Caco-2 (cell line): ENCODE data around the gene PKN1. TPM values are rescaled to one million over a fixed set of nuclear protein-coding genes. Genes with fewer than 3 reads are reported as not detected.

Experiments used
- BruUV-seq: library from RNA; stranded (reverse); fragments of 400-500 nt; replicated peaks from 2 replicates; lab custom pipeline; 2021; lab: Mats Ljungman, UMichigan
- CTCF ChIA-PET: fragments of 300-600 bp; sonication (Branson Sonifier 250); formaldehyde crosslinking; loops from one replicate; lab custom pipeline; 2022; ENCODE audit warnings: antibody characterized with exemption; lab: Charles Lee
- POLR2A ChIA-PET: fragments of 300-600 bp; sonication (Branson Sonifier 250); formaldehyde crosslinking; loops from one replicate; lab custom pipeline; 2022; ENCODE audit warnings: antibody characterized with exemption; lab: Charles Lee
- DNase-seq, 2 experiments: peaks; one replicate each; pipeline versions ENCODE4 v3.0.0 to v3.0.0-alpha.2; 2020 to 2022
- H3K27me3 ChIP-seq: replicated peaks from 2 replicates; pipeline ENCODE4 v1.6.0; 2011; ENCODE audit warnings: low read length; ENCODE audit not compliant: control insufficient read depth, insufficient read depth
- H3K36me3 ChIP-seq: 2 replicates; pipeline ENCODE4 v1.5.1; 2011; ENCODE audit warnings: low read length; ENCODE audit not compliant: control insufficient read depth, insufficient read depth
- H3K4me1 ChIP-seq: fragments of 250-450 bp; sonication (Bioruptor Pico); 2 replicates; pipeline ENCODE4 v1.5.1; 2020; ENCODE audit warnings: mild to moderate bottlenecking
- H3K4me3 ChIP-seq: 2 replicates; pipeline ENCODE4 v1.5.1; 2011; ENCODE audit warnings: low read depth, mild to moderate bottlenecking, control low read depth, low read length
- H3K9me3 ChIP-seq: fragments of 250-450 bp; sonication (Bioruptor Pico); 2 replicates; pipeline ENCODE4 v1.5.1; 2020; ENCODE audit warnings: mild to moderate bottlenecking, moderate library complexity
- H3K27ac Mint-ChIP-seq: one replicate; pipeline ENCODE4 v1.8.0; 2022; ENCODE audit warnings: mixed read lengths; ENCODE audit not compliant: unreplicated experiment
- H3K27me3 Mint-ChIP-seq: one replicate; pipeline ENCODE4 v1.8.0; 2022; ENCODE audit warnings: mixed read lengths; ENCODE audit not compliant: insufficient read depth, unreplicated experiment
- H3K36me3 Mint-ChIP-seq: one replicate; pipeline ENCODE4 v1.8.0; 2022; ENCODE audit warnings: mild to moderate bottlenecking, mixed read lengths; ENCODE audit not compliant: insufficient read depth, unreplicated experiment
- H3K4me1 Mint-ChIP-seq: one replicate; pipeline ENCODE4 v1.8.0; 2022; ENCODE audit warnings: low read depth, mixed read lengths; ENCODE audit not compliant: unreplicated experiment
- H3K4me3 Mint-ChIP-seq: one replicate; pipeline ENCODE4 v1.8.0; 2022; ENCODE audit warnings: mild to moderate bottlenecking, moderate library complexity, mixed read lengths; ENCODE audit not compliant: unreplicated experiment
- H3K9me3 Mint-ChIP-seq: one replicate; pipeline ENCODE4 v1.8.0; 2022; ENCODE audit warnings: mixed read lengths; ENCODE audit not compliant: unreplicated experiment
- intact Hi-C: fragments of 100-400 bp; cut with micrococcal nuclease; formaldehyde crosslinking; loops from one replicate; pipeline ENCODE4 v1.10.0; 2022; ENCODE audit not compliant: unreplicated experiment
- total RNA-seq: library from RNA; stranded (reverse); gene quantifications from 2 replicates; pipeline ENCODE4 v1.2.3, GENCODE V29; 2022
- TF ChIP-seq, protein P1 (sequence below), 2 experiments: fragments of 200-600 bp in 1 of 2; IDR thresholded peaks; 1 replicate in 1 of 2; 2 replicates in 1 of 2; pipeline versions ENCODE4 v1.5.1 to v1.8.0; 2011 to 2022; ENCODE audit warnings: antibody characterized with exemption in 1 of 2, control low read depth in 1 of 2, inconsistent platforms in 1 of 2, low read depth in 1 of 2, low read length in 1 of 2, mild to moderate bottlenecking in 1 of 2, moderate library complexity in 1 of 2; ENCODE audit not compliant: insufficient read depth in 1 of 2, severe bottlenecking in 1 of 2, unreplicated experiment in 1 of 2

Gene PKN1
- total RNA-seq, 1 experiment from 2014 or later: 102 TPM

GRCh38 chr19:14416817-14417231, 16.3 kb upstream of the PKN1 start:
- Histone ChIP-seq H3K27me3 (no peaks in the 10 kb centered on the region), H3K9me3 (no peaks in the 10 kb centered on the region), H3K4me1 (0 out of 2 replicates have a peak, but pooled peaks cover 4% of the 10 kb centered on the region), H3K36me3 (peaks cover 1% of the 10 kb centered on the region), H3K4me3 (no peak overlapping the region)
- peaks cover 14% of the 10 kb centered on the region for H3K4me1 Mint-ChIP-seq
- no TSS peak for BruUV-seq
- TF ChIP-seq, protein P1, sequence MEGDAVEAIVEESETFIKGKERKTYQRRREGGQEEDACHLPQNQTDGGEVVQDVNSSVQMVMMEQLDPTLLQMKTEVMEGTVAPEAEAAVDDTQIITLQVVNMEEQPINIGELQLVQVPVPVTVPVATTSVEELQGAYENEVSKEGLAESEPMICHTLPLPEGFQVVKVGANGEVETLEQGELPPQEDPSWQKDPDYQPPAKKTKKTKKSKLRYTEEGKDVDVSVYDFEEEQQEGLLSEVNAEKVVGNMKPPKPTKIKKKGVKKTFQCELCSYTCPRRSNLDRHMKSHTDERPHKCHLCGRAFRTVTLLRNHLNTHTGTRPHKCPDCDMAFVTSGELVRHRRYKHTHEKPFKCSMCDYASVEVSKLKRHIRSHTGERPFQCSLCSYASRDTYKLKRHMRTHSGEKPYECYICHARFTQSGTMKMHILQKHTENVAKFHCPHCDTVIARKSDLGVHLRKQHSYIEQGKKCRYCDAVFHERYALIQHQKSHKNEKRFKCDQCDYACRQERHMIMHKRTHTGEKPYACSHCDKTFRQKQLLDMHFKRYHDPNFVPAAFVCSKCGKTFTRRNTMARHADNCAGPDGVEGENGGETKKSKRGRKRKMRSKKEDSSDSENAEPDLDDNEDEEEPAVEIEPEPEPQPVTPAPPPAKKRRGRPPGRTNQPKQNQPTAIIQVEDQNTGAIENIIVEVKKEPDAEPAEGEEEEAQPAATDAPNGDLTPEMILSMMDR (IDR thresholded peaks at IDR 0.05; ENCODE audit: insufficient read depth in 1 of 2, low read depth in 1 of 2, low read length in 1 of 2, severe bottlenecking in 1 of 2, unreplicated experiment in 1 of 2): no peak
- ChIA-PET CTCF (interaction anchor here (1.0 kb wide), 1 partner anchor 11 kb away, joined by 4 read pairs; no protein-coding TSS in a partner anchor), POLR2A (no interaction called here)
- H3K36me3 Mint-ChIP-seq: peaks cover 51% of the 10 kb centered on the region
- H3K27me3 Mint-ChIP-seq: no peaks in the 10 kb centered on the region
- intact Hi-C loops: no loop called here
- no peak overlapping the region for H3K27ac Mint-ChIP-seq
- no peaks in the 10 kb centered on the region for H3K9me3 Mint-ChIP-seq
- peak overlapping the region; percentile 67 for H3K4me3 Mint-ChIP-seq
- DNase-seq: no peak

- peak in 1 of 2 experiments; percentile 86 for DNase-seq
- POLR2A ChIA-PET: no interaction called here
- no peaks in the 10 kb centered on the region for H3K9me3 ChIP-seq
- H3K4me3 ChIP-seq: peak overlapping the region; percentile 82
- Mint-ChIP-seq H3K9me3 (no peaks in the 10 kb centered on the region), H3K4me1 (peaks cover 14% of the 10 kb centered on the region), H3K27ac (peak overlapping the region; percentile 82), H3K27me3 (no peaks in the 10 kb centered on the region), H3K36me3 (peaks cover 33% of the 10 kb centered on the region), H3K4me3 (peak overlapping the region; percentile 80)
- TF ChIP-seq, protein P1 (IDR thresholded peaks at IDR 0.05; ENCODE audit: insufficient read depth in 1 of 2, low read depth in 1 of 2, low read length in 1 of 2, severe bottlenecking in 1 of 2, unreplicated experiment in 1 of 2): no peak
- H3K36me3 ChIP-seq: no peaks in the 10 kb centered on the region; the same call in 1 of the 2 replicates
- H3K27me3 ChIP-seq: no peaks in the 10 kb centered on the region
- H3K4me1 ChIP-seq: 0 out of 2 replicates have a peak, but pooled peaks cover 4% of the 10 kb centered on the region
- CTCF ChIA-PET: no interaction called here
- BruUV-seq: no TSS peak
- intact Hi-C loops: no loop called here
Observed at GRCh38 chr19:14418856-14419105, 14.3 kb upstream of the PKN1 start.

- intact Hi-C loops: no loop called here
- H3K4me1 Mint-ChIP-seq: peaks cover 14% of the 10 kb centered on the region
- CTCF ChIA-PET: no interaction called here
Observed at GRCh38 chr19:14419106-14419813, 13.8 kb upstream of the PKN1 start, which contains the start of gene DDX39A. DDX39A (minus strand) TSS chr19:14419341; CDS start chr19:14413220, 6,121 bp downstream.

More at GRCh38 chr19:14419106-14419813, 13.8 kb upstream of the PKN1 start, which contains the start of gene DDX39A:
- no peaks in the 10 kb centered on the region for H3K9me3 ChIP-seq
- TF ChIP-seq, protein P1 (IDR thresholded peaks at IDR 0.05; ENCODE audit: insufficient read depth in 1 of 2, low read depth in 1 of 2, low read length in 1 of 2, severe bottlenecking in 1 of 2, unreplicated experiment in 1 of 2): no peak
- H3K4me3 ChIP-seq: peak within 1 kb of the TSS; percentile 82
- Mint-ChIP-seq H3K27ac (peak within 1 kb of the TSS; percentile 82), H3K36me3 (peaks cover 33% of the 10 kb centered on the region), H3K27me3 (no peaks in the 10 kb centered on the region), H3K4me3 (peak within 1 kb of the TSS; percentile 80), H3K9me3 (no peaks in the 10 kb centered on the region)
- 0 out of 2 replicates have a peak, but pooled peaks cover 4% of the 10 kb centered on the region for H3K4me1 ChIP-seq
- POLR2A ChIA-PET: interaction anchor here (1.3 kb wide), 1 partner anchor 283 kb away, joined by 7 read pairs; the partner anchor contains the start of gene ASF1B
- no peaks in the 10 kb centered on the region for H3K27me3 ChIP-seq
- DNase-seq: peak; percentile 97 to 98
- no peaks in the 10 kb centered on the region; the same call in 1 of the 2 replicates for H3K36me3 ChIP-seq
- BruUV-seq: no TSS peak
